Eye (tissue), 1 donor: ENCODE measurements around the gene DCK.
"Not testable (repeated sequence)": the region's sequence is repeated elsewhere in the genome, so short reads cannot be mapped to it uniquely, and the experiment has no call there.

ENCODE experiments used
- DNase-seq: peaks from one replicate; pipeline ENCODE4 v3.0.0-alpha.2; 2015

DCK gene

DNA sequence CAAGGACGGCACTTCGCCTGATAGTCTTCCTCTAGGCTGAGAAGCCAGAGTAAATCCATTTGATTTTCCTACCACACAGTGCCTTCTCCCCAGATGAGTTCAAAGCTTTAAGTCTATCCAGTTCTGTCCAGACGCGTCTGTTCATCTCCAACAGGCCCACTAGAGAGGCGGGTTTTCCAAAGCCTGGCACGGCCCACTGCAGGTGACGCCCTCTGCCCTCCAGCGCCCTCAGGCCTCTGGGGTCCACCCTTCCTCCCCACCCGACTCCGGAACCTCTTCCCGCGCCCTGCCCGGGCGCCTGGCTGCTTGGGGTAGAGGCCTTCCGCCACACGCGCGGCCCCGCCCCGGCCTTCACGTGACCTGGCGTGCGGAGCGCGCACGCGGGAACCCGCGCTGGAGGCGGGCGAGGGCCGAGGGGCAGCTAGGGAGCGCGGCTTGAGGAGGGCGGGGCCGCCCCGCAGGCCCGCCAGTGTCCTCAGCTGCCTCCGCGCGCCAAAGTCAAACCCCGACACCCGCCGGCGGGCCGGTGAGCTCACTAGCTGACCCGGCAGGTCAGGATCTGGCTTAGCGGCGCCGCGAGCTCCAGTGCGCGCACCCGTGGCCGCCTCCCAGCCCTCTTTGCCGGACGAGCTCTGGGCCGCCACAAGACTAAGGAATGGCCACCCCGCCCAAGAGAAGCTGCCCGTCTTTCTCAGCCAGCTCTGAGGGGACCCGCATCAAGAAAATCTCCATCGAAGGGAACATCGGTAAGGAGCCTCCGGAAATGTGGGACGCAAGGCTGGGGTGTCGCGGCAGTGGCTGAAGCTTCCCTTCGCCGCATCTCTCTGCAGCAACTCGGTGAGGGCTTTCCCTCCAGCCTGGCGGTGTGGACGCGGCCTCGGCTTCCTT, at the start of gene DCK:
TSS of gene DCK (plus strand) at position 469 of the 888 bp plus-strand sequence. CDS start at position 656, 187 bp downstream.
- peak; percentile 95 for DNase-seq

DNA sequence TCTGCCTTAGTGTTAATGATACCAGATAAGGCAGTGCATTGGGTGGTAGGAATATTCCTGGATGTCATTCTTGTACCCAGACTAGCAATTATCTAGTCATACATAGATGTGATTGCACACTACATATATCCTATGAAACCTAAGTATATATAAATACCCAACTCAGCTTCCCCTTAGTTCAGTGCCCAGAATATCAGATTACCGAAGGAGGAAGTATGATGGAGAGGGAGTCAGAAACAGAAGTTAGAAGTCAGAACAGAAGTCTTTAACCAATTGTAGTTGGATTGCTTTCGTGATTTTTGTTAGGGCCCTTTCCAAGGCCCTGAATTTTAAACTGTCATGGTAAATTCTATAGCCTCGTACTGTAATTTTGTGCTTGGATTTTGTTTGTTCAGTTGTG, 48.4 kb upstream of the DCK start:
- no peak for DNase-seq

DNA sequence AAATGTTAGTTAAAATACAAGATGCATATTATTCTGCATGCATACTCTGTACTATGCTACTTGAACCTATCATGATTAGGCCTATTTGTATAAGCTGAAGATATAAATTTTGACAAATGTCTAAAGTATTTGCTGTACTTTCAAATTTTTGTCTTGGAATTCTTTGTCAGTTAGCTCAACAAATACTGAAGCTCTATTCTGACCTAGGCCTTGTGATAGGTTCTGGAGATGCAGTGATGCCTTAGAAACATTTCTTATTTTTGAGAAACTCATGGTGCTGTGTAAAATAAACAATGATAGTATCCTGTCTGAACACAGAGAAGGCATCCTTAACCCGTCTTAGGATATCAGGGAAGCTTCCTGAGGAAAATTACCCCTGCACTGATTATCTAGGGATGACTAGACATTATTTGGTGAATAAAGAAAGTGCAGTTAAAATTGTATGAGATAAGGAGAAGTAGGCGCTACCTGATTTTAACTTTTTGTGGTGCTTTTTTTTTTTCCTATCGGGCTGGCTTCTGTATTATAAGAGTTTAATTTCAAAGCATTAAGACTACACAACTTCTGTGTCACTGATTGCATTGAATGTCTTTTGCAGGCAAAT, 47.9 kb upstream of the DCK start:
- DNase-seq = no peak

DNA sequence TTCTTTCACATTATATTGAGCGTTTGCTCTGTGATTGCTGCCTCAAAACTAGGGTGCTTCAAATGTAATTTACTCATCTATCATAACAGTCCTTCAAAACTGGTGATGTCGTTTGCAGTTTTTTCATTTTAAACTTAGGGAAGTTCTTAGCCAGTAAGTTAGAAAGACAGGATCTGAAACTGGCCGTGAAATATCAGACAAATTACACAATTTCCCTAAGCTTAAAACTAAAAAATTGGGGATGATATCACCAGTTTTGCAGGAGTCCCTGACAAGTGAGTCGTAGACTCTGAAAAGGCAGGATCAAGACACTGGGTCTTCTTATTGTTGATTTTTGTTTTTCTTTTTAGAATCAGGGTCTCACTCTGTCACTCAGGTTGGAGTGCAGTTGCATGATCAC, 46.5 kb upstream of the DCK start:
- no peak for DNase-seq

DNA sequence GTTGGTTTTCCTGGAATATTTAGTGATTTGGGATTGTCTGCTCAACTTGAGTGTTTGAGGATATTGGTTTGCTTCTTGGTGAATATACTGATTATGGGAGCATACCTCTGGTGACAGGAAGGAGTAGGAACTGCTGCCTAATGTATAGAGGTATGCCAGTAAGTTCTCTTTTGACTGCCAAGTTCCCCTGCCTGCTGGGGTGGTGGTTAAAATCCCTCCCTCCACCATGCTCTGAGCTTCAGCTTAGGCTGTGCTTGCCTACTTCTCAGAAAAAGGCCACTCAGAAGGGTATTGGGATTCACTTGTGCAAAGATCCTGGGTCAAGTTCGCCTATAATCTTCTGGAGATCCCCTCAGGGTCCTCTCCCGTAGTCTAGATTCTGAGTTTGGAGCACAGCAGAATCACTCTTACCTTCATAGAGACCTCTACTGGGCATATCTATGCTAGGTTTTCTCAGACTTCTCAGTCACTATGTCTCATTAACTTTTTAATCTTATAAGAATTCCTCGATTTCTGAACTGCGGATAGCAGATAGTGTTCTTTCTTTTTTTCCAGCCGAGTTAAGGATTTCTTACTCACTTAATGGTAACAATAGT, 44.7 kb upstream of the DCK start:
- DNase-seq = no peak

DNA sequence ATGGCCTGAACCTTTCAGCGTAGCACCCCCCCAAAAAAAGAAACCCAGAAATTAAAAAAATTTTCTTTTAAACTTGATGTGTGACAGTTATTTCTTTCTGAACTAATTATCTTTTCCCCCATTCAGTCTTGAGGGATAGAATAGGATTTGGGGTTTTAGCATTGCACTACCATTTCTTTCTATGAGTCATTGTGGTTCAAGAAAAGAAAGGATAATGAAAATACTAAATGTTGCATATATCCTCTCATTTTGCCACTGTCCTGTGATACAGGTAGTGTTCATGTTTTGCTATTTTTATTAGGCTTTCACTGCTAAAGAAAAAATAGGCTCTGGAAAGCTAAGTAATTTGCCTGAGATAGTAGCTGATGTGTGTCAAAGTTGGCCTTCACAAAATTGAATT, 39.4 kb upstream of the DCK start:
- no peak for DNase-seq

DNA sequence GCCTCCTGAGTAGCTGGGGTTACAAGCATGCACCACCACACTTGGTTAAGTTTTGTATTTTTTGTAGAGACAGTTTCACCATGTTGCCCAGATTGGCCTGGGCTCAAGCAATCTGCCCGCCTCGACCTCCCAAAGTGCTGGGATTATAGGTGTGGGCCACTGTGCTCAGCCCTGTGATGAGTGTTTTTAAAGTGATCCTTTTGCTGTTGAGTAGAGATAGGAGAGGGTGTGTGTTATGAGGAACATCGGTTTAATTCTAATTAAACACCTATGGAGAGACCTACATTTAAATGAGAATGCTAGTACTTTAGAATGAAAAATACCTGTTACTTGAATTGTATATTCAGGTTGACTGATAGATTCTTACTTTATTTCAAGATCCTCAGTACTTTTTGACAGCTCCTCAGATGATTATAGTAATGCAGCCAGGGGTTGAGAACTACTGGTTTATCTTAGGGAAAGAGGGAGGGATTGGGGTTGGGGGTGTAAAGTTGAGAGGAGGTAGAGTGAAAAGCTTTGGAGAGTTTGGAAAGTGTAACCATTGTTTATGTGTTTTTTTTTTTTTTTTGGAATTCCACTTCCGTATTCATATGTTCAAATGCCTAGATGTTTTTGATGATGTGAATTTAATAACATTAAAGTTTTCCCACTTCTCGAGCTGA, 36.8 kb upstream of the DCK start:
- no peak for DNase-seq

DNA sequence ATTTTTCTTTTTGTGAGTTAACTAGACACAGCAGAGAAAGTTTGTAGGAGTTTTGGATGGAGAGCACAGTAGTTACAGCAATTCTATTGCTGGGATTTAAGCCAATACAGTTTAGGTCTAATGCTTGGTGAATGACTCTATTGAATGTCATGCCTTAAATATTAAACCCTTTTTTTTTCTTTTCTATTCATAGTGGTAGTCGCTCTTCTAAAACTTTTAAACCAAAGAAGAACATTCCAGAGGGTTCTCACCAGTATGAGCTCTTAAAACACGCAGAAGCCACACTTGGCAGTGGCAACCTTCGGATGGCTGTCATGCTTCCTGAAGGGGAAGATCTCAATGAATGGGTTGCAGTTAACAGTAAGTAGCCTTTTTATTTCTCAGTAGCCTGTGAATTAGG, 34.8 kb upstream of the DCK start:
- DNase-seq = no peak

DNA sequence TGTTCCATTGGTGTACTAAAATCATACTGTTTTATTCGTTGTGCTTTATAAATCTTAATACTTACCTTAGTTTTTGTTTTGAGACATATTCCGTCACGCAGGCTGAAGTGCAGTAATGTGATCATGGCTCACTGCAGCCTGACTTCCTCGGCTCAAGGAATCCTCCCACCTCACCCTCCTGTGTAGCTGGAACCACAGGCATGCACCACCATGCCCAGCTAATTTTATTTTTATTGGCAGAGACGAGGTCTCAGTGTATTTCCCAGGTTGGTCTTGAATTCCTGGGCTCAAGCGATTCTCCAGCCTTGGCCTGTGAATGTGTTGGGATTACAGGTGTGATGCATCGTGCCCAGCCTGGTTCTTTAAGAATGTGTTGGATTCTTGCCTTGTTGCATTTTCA, 24.4 kb upstream of the DCK start:
- no peak for DNase-seq

DNA sequence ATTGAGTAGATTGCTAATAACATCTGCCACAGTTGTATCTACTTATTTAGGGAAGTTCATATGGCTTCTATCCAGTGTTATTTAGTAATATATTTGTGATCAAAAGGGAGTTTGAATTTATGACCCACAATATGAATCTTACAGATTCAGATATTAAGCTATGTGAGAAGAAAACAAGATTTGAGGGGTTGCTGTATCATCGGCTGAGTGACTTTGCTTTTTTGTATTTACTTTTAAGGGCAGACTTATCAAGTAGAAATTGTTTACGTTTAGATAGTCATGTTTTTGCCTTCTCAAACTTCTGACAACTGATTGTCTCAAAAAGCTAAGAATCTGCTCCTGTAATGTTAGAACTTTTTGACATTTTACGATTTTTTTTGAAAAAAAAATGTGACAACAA, 17.2 kb upstream of the DCK start:
- DNase-seq = no peak

DNA sequence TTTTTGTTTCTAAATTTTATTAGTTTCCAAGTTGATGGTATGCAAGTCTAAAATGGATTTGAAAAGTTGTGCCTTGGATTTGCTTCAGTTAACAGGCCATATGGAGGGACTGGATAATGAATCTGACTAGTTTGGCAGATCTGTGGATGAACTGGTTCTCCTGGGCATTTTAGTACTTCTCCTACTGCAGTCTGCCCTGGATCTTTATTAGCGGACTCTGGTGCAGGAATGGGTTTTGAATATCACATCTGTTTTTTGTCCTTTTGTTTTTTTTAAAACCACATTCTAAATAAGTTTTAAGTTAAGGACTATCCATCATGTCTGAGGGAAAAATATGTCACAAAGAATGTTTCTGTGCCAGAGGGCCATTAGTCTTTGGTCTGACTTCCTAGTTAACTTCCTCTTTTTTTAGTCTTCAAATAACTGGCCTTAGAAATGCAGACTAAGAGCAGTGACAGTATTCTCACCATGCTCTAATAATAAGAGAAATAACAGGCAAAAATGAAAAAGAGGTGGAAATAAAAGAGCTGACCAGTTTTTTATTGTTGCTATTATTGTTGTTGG, 13.9 kb upstream of the DCK start:
- no peak for DNase-seq

DNA sequence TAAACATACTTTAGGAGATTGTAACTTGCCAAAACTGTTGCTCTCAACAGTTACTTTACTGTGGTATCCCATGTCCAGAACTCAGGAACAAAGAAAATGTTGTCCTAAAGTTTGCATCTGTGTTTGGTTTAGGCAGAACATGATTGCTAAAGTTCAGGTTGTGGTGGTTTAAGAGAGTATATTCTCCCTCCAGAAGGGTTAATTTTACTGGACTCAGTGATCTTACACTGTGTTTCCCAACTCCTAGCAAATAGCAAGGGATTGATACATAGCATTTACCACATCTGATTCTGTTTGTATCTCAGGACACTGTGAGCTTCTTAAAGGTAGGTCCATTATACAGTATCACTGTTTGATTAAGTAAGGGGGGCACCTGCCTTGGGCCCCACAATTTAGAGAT, 13.3 kb upstream of the DCK start:
- no peak for DNase-seq

DNA sequence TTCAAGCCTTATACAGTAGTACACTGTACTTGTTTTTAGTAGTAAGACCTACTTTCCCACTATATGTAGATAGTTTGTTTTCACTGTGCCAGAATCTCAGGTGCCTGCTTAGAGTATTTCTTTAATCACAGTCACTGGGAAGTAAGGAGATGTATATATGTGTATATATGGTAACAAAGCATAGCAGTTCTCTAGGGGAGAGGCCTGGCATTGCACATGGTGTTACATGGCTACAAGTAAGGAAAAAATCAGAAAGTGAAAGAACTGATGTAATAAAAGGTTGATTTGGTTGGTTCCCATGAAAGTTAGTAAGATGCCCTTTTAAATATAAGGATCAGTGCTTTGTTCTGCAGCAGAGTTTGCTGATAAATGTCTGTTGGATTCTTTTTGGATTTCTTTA, 9.3 kb upstream of the DCK start:
- no peak for DNase-seq

DNA sequence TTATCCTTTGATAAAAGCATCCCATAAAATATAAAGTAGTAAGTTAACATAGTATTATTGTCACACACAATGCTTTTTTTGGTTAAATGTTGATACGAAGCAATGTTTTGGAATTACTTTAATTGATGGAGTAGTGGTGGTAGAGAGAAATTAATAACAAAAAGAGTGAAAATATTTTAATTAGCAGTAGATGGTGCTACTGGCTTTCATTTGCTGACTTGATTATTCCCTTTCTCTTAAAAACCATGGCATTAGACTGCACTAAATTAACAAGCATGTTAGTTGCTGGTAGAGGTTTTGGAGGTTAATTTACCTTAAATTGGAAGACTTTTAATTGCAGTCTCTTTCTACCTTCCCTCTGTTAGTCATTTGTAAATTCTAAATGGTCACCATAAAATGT, 8.9 kb upstream of the DCK start:
- DNase-seq = no peak

DNA sequence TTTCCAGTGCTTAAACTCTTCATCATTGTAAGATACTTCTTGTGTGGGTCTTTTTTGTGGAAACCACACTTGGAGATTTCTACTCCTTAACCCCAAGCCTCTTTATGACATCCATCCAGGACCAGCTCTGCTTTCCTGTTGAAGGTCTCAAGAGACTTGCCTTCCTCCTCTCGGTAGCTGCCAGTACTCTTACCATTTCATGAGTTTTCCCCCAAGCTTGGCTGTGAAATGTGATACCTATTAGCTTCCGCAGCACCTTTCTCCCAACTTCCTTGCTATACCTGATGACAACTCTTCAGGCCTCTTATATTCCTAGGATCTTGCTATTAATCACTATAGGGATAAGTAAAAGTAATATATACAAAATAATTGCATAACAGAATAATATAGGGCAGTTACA, 1.9 kb upstream of the DCK start:
- DNase-seq = no peak

DNA sequence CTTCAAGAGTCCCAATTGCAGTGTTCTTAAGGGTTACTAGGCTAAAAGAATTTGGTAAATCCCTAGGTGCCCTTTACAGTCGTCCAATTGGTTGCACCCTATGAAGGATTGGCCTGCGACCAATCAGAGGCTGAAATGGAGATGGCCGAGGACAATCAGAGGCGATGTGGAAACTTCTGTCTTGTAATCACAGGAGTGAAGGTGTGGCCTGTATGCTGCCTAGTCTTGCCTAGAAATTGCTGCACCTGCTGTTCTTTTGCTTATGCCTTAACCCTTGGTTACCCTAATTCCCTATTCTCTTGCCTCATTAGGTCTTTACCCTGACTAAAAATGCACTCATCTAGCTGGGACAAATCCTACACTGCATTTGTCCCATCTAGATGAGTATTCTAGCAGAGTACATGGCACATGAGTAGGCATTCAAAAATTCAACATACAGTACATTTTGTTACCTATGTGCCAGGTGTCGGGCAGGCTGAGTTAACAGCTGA, 1.0 kb upstream of the DCK start:
- peak; percentile 14 for DNase-seq

DNA sequence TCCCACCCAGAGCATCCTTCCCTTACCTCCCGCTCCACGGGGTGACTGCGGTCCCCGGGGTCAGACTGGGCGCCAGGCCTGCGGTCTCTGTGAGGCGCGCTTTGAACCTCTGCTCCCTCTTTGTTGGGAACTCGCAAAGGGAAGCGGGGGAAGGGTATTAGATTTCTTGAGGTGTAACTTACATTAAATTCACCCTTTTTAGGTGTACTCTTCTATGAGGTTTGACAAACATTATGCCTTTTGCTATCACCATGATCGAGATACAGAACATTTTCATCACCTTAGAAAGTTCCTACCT, 569 bp downstream of the DCK start:
- no peak for DNase-seq

DNA sequence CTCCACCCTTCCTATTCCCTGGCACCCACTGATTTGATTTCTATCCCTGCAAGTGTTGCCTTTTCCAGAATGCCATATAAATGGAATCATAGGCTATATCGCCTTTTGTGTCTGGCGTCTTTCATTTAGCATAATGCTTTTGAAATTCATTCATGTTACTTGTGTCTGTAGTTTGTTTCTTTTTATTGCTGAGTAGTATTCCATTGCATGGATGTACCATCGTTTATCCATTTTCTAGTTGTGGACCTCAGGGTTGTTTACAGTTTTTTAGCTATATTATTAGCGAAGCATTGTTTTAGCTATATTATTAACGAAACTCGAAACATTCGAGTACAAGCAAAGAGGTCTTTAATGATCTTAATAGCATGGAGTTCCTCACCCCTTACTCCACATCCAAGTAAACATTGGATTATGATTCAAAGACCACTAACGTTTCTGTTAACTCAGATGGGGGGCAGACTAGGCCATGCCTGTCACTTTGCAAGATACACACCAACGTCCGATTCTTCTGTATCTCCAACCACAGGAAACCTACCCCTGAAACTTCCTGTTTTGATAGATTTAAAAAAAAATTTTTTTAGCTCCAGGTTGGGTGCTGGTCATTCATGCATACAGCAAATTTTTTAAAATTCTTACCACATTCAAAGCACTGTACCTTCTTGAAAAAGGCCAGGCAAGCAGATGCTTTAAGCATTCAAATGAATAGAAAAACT, 1.1 kb downstream of the DCK start:
- no peak for DNase-seq

DNA sequence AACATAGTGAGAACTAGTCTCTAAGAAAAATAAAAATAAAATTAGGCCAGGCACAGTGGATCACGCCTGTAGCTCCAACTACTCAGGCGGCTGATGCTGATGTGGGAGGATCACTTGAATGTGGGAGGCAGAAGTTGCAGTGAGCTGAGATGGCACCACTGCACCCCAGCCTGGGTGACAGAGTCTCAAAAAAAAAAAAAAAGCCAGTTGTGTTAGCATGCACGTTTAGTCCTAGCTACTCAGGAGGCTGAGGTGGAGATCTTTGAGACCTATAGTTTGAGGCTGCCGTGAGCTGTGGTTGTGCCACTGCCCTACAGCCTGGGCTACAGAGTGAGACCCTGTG, 2.5 kb downstream of the DCK start:
- DNase-seq = no peak

DNA sequence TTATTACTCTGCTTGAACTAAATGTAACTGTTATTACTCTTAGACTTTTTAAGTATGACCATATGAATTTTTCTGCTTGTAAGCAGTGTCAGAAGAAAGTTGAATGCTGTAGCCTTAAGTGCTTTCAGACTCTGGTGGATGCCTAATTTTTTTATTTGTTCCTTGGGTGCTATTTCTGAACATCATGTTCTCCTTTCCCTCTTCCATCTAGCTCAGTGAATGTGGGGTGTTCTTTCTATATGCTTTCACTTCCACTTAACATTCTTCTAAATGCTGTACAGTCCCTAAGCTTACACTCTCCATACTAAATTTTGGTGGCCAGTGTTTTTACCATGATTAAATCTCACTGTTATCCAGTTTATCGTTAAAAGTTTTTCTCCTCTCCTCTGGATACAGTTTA, 3.6 kb downstream of the DCK start:
- DNase-seq = no peak

DNA sequence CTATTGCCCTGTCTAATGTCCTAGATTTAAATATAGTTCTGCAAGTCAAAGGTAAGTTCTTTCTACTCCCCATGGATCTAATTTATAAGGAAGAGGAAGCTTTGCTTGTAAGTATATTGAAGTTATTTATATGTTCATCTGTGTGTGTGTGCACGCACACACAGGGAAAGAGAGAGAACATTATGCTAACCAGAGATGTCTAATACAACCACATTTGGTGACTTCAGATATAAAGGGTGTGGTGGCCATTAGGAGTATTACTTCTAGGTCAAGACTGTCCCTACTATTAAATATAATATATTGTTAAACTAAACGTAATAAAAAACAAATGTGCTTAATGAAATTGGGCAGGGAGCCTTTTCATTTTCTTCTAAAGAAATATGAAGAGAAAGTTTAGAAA, 4.1 kb downstream of the DCK start:
- no peak for DNase-seq

DNA sequence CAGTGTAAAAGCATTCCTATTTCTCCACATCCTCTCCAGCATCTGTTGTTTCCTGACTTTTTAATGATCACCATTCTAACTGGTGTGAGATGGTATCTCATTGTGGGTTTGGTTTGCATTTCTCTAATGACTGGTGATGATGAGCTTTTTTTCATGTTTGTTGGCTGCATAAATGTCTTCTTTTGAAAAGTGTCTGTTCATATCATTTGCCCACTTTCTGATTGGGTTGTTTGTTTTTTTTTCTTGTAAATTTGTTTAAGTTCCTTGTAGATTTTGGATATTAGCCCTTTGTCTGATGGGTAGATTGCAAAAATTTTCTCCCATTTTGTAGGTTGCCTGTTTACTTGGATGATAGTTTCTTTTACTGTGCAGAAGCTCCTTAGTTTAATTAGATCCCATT, 6.2 kb downstream of the DCK start:
- not testable (repeated sequence) for DNase-seq

DNA sequence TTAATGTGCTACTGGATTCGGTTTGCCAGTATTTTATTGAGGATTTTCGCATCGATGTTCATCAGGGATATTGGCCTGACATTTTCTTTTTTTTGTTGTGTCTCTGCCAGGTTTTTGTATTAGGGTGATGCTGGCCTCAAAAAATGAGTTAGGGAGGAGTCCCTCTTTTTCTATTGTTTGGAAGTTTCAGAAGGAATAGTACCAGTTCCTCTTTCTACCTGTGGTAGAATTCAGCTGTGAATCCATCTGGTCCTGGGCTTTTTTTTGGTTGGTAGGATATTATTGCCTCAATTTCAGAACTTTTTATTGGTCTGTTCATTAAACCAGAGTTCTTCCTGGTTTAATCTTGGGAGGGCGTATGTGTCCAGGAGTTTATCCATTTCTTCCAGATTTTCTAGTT, 7.9 kb downstream of the DCK start:
- DNase-seq = not testable (repeated sequence)
